ENCODE measurements around the gene GTF2H3.

GRCh38 chr12:123645878-123646277 lies 12.2 kb downstream of the GTF2H3 start:
- no peak for TF ChIP-seq CTCF (IDR thresholded peaks at IDR 0.05)
- no peak for TF ChIP-seq POLR2A (IDR thresholded peaks at IDR 0.05)
